HTERT RPE-1 (cell line): ENCODE data around the gene TCF20.

Experiments
- in situ Hi-C: fragments of 300-500 bp; cut with MboI; formaldehyde crosslinking; loops from 4 replicates; pipeline ENCODE4 v1.14.3; 2020; ENCODE audit warnings: low sequenced_read_pairs

The TCF20 gene

DNA sequence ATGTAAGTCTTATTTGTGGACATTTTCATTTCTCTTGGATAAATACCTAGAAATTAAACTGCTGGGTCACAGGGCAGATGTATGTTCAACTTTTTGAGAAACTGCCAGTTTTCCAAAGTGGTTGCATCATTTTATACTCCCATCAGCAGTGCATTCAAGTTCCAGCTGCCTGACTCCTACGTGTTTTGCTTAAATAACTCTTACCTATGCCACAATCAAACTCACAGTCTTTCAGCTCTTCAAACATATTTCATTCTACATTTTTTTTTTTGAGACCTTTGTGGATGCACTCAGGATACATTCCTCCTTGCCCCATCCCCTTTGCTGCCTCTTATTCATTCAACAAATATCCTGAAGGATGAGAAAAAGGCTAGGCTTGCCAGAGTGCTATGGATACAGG, 9.2 kb downstream of the TCF20 start:
- in situ Hi-C loops, result no loop called here

DNA sequence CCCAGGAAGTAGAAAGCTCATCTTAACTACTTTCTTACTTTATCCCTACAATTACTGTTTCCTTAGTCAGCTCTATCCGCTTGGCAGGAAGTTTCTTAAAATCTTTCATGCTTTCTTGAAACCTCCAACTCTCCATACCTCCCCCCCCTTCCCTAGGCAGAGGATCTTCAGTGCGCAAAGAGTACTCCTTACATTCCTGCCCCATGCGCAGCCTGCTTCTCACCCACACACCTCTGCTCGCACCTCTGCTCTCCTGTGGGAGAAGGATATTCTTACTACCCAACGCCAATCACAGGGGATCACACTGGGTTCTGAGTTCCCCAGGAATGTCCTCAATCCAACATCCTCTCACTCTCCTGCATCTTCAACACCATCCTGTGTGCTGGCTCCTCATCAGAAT, 12.3 kb downstream of the TCF20 start:
- in situ Hi-C loops, result no loop called here

DNA sequence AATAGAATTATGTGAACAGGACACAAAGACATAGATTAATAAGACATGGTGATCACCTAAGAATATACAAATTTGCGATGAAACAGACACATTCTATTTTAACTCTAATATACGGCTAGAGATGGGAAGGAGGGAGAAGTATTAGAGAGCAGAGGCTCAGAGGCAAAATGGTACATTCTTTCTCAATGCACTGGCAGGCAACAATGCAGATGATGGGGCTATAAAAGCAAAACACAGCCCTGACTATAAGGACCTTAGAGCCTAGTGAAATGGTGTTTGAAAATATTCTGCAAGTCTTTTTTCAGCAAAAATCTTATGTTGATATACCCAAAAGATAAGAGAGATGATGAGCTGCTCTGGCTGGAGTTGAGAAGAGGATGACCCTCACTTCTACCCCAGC, 13.1 kb downstream of the TCF20 start:
- in situ Hi-C loops, result no loop called here

DNA sequence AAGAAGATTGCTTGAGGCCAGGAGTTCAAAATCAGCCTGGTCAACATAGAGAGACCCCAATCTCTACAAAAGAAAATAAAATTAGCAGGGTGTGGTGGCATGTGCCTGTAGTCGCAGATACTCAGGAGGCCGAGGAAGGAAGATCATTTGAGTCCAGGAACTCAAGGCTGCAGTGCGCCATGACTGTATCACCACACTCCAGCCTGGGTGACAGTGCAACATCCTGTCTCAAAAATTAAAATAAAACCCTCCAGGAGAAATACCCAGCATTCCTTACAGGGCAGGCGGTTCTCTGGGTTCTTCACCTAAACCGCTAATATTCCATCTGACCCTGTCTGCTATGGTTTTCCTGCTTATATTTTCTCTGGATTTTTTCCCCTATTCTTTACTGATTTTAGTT, 13.5 kb downstream of the TCF20 start:
- in situ Hi-C loops, result no loop called here

DNA sequence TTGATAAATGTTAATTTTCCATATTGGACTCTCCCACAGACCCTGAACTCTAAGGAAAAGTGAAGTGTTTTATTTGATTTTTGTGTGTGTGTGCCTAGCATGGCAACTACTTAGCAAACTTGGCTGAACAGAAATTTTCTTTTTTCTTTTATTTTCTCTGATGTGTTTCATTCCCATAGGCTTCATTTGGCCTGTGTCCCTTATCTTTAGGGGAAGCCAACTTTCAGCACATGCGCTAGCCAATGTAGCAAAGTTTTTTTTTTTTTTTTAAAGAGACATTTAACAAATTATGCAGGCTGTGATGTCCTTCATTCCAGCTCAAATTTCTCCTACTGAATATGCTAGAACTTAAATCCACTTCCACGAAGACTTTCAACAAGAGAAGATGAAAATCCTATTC, 14.2 kb downstream of the TCF20 start:
- in situ Hi-C loops, result no loop called here

DNA sequence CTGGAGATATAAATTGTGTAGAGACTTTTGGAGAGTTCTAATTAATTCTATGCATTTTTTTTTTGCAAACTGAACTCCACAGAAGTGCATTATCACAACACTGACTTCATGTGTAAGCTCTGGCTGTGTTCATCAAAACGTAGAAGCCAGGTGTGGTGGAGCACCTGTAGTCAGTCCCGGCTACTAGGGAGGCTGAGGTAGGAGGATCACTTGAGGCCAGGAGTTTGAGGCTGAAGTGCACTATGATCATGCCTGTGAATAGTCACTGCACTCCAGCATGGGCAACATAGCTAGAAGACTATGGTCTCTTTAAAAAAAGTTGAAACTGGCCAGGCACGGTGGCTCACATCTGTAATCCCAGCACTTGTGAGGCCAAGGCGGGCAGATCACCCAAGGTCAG, 20.6 kb downstream of the TCF20 start:
- in situ Hi-C loops, result no loop called here

DNA sequence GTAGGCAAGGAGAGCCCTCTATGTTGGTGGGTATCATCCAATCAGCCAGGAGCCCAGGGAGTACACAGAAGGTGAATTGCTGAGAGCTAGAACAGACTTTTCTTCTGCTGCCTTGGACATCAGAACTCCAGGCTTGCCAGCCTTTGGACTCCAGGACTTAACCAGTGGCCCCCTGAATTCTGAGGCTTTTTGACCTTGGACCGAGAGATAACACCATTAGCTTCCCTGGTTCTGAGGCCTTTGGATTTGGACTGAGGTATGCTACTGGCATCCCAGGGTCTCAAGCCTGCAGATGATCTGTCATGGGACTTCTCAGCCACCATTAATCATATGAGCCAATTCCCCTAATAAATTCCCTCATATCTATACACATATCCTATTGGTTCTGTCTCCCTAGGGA, 21.5 kb downstream of the TCF20 start:
- in situ Hi-C loops, result no loop called here

DNA sequence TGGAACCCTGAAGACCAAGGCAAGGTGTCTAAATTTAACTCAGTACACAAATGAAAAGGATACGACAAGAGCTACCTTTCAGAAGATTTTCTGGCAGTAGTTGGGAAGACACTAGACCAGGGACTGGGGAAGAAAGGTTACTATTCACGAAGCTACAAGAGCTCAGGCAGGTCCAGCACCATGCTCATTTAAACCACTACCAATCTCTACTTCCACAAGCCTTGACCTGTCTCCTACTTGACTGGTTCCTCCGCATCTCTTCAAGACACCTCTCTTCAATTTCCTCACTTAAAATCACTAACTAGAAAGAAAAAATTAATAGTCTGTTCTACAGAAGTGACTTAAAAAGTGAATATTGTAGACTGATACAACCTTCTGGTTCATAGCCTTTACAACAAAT, 22.9 kb downstream of the TCF20 start:
- in situ Hi-C loops, result no loop called here

DNA sequence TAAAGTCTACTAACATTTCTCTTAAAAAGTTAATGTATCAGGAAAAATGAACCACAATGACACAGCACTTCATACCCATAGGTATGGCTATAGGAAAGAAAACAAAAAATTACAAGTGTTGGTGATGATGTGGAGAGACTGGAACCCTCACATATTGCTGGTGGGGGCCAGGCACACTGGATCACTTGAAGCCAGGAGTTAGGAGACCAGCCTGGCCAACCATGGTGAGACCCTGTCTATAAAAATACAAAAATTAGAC, 26.7 kb downstream of the TCF20 start:
- in situ Hi-C loops, result no loop called here

DNA sequence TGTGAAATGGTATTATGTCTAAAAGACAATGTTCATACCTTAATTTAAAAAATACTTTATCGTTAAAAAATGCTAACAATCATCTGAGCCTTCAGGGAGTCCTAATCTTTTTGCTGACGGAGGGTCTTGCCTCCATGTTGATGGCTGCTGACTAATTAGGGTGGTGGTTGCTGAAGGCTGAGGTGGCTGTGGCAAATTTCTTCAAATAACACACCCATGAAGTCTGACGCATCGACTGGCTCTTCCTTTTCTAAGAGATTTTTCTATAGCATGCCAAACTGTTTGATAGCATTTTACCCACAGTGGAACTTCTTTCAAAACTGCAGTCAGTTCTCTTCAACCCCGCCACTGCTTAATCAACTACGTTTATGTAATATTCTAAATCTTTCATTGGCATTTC, 33.6 kb downstream of the TCF20 start:
- in situ Hi-C loops, result no loop called here

DNA sequence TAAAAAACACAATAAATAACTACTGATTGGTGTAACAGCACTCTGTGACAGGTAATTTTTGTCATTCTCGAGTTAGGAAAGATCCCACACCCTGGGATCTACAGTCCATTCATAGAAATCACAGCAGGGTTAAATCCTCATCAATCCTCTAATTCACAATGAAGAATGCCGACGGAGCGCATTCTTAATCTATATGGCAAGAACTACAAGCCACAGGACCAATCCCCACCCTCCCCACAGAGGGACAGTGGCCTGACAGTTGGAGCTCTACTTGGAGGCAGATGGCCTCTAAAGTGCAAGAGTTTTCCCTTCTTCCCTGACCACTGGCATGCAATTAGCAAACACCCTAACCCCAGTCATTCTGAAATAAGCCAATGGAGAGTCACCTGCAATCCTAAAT, 34.2 kb downstream of the TCF20 start:
- in situ Hi-C loops, result no loop called here

DNA sequence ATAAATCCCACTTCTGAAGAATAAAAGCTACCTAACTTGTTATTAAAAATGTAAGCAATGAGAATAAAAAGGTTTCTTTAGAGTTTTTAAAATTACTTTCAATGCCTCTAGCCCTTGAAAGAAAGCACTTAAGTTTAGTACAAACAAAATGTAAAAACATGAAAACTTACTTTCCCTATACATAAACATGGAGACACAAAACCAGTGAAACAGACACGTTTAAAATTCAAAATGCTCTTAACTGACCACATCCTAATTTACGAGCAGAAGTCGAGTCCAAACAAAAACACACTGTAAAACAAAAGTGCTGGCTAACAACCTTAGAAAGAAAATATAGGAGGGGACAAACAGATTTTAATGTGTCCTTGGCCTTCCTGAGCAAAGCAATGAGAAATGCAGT, 36.6 kb downstream of the TCF20 start:
- in situ Hi-C loops, result no loop called here

DNA sequence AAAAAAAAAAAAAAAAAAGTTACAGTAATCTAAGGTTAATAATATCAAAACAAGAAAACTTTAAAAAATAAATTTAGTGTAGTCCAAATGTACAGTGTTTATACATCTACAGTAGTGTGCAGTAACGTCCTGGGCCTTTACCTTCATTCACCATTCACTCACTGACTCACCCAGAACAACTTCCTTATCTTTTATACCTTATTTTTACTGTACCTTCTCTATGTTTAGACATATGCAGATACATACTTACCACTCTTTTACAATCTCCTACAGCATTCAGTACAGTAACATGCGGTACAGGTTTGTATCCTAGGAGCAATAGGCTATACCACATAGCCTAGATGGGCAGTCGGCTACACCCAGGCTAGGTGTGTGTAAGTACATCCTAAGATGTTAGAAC, 38.5 kb downstream of the TCF20 start:
- in situ Hi-C loops, result no loop called here

DNA sequence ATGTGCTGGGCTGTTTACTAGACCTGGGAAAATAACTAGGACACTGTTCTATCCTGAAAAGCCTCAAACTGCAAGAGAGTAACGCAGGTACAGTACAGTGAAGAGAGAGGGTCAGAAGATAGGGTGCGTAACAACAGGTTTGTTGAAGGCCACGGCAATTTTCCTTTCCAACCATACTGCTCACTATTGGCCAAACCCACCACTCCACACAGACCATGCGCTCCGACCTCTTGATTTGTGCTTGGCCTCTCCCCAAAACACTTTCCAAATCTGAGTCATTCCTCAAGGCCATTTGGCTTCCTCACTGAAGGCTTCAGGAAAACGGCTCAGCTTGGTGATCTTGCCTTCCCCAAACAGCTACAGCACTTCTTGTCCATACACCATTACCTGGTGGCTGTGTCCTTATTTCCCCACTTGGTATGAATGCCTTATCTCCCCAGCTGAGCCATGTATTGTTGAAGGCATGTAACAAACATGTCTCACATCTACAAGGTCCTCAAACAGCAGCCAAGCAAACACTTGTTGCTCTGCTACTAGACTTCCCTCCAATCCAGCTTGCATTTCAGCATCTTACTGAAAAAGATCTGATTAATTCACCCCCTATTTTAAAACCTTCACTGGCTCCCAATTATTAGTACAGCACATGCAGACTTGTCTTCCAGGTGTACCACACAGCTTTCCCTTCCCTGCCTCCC, 40.9 kb downstream of the TCF20 start:
- in situ Hi-C loops, result no loop called here

DNA sequence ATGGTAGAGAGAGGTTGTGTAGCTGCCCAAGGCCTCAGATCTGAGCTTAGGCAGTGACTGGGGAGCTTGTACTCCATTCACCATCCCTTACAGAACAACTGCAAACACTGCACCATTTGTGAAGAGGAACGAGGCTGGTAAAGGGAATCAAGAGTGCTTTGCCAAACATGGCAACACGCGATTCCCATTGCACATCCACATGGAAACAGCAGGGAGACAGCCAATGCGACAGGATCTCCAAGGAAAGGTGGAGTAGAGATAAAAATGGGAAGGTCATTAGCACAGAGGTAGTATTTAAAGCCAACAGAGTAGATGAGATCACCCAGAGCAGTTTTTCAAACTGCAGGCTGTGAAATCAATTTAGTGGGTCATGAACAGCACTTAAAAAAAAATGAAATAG, 42.0 kb downstream of the TCF20 start:
- in situ Hi-C loops, result no loop called here

DNA sequence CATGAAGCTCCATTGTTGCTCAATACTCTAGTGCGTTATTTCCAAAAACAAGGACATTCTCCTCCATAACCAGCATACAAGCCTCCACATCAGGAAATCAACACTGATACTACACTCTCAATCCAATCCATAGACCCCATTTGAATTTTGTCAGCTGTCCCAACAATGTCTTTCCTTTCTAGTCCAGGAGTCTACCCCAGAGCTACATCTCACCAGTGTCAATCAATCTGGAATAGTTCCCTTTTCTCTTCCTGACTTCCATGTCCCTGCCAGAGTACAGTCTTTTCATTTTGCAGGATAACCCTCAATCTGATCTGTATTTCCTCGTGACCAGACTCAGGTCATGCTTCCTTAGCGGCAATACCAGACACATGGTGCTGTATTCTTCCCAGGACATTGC, 43.0 kb downstream of the TCF20 start:
- in situ Hi-C loops, result no loop called here

DNA sequence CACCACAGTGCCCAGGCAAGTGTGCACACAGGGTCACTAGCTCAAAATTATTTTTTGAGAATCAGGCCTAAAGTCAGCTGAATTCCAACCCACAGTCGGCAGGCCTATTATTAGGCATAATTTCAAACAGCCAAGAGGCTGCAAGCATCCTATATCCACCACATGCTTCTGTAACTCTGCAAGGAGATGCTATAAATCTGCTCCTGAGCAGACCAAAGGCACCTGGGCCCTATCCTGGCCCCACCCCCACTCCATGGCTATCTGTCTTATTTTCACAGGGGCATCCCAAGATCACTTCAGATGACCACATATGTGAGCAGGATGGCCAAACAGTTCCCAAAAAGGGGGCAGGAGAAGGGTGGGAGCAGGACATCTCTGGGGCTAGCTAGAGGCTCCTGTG, 44.6 kb downstream of the TCF20 start:
- in situ Hi-C loops, result no loop called here

DNA sequence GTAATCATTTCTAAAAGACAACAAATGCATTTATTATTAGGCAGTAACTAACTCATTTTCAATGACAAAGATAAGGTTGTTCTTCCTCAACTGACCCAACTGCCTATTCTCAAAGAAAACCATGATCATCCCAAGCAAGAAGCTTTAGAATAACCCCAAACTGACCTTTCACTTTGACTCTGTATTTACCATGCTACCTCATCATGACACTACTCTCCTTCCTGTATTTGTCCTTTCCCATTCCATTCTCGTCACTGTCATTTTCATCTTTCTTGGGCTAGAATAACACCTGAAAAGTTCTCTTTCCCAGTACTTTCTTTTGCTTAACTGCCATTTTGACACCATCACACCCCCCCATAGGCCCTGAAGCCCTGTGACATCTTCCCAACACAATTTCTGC, 48.3 kb downstream of the TCF20 start:
- in situ Hi-C loops, result no loop called here
